ENCODE data around the gene NPTX1.

GRCh38 chr17:80474961-80475909, 1.2 kb downstream of the NPTX1 start:
- TF ChIP-seq, protein P1, sequence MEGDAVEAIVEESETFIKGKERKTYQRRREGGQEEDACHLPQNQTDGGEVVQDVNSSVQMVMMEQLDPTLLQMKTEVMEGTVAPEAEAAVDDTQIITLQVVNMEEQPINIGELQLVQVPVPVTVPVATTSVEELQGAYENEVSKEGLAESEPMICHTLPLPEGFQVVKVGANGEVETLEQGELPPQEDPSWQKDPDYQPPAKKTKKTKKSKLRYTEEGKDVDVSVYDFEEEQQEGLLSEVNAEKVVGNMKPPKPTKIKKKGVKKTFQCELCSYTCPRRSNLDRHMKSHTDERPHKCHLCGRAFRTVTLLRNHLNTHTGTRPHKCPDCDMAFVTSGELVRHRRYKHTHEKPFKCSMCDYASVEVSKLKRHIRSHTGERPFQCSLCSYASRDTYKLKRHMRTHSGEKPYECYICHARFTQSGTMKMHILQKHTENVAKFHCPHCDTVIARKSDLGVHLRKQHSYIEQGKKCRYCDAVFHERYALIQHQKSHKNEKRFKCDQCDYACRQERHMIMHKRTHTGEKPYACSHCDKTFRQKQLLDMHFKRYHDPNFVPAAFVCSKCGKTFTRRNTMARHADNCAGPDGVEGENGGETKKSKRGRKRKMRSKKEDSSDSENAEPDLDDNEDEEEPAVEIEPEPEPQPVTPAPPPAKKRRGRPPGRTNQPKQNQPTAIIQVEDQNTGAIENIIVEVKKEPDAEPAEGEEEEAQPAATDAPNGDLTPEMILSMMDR (IDR thresholded peaks at IDR 0.05; ENCODE audit: low read depth, low read length) = no peak
- TF ChIP-seq, protein P2, sequence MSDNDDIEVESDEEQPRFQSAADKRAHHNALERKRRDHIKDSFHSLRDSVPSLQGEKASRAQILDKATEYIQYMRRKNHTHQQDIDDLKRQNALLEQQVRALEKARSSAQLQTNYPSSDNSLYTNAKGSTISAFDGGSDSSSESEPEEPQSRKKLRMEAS (IDR thresholded peaks at IDR 0.05; ENCODE audit: low read depth, low read length) = no peak
- no peak for TF ChIP-seq POLR2A (IDR thresholded peaks at IDR 0.05; ENCODE audit: extremely low read depth, insufficient read length)
